Kidney epithelial cell (primary cell): ENCODE measurements around the gene ZNF407. TPM values are rescaled to one million over a fixed set of nuclear protein-coding genes. Genes with fewer than 3 reads are reported as not detected.

Experiments used
- DNase-seq: peaks from one replicate; pipeline ENCODE4 v3.0.0-alpha.2; 2010; ENCODE audit warnings: low read depth
- H3K27me3 ChIP-seq: 2 replicates; pipeline ENCODE4 v1.6.0; 2011; ENCODE audit warnings: low read length; ENCODE audit not compliant: control insufficient read depth, insufficient read depth
- H3K36me3 ChIP-seq: 2 replicates; pipeline ENCODE4 v1.5.1; 2011; ENCODE audit warnings: low read length; ENCODE audit not compliant: control insufficient read depth, insufficient read depth
- H3K4me3 ChIP-seq: 2 replicates; pipeline ENCODE4 v1.5.1; 2011; ENCODE audit warnings: low read depth, mild to moderate bottlenecking, control low read depth, low read length
- CTCF ChIP-seq: IDR thresholded peaks from 2 replicates; pipeline ENCODE4 v1.5.1; 2011; ENCODE audit warnings: mild to moderate bottlenecking, moderate library complexity, low read length, control low read depth, inconsistent platforms; ENCODE audit not compliant: insufficient read depth, poor library complexity, severe bottlenecking
- total RNA-seq: library from RNA; depleted of rRNA; stranded (reverse); fragments of >200 nt; gene quantifications from 2 replicates; pipeline ENCODE4 v1.2.3, GENCODE V29; 2015

Gene ZNF407
- total RNA-seq, 1 donor from 2014 or later = 8.2 TPM

GRCh38 chr18:74625157-74625556 is 27.5 kb downstream of the ZNF407 start:
- no peak for TF ChIP-seq CTCF
- H3K4me3 ChIP-seq = no peak overlapping the region
- H3K27me3 ChIP-seq = no peaks in the 10 kb centered on the region
- H3K36me3 ChIP-seq = no peaks in the 10 kb centered on the region
- no peak for DNase-seq

DNA sequence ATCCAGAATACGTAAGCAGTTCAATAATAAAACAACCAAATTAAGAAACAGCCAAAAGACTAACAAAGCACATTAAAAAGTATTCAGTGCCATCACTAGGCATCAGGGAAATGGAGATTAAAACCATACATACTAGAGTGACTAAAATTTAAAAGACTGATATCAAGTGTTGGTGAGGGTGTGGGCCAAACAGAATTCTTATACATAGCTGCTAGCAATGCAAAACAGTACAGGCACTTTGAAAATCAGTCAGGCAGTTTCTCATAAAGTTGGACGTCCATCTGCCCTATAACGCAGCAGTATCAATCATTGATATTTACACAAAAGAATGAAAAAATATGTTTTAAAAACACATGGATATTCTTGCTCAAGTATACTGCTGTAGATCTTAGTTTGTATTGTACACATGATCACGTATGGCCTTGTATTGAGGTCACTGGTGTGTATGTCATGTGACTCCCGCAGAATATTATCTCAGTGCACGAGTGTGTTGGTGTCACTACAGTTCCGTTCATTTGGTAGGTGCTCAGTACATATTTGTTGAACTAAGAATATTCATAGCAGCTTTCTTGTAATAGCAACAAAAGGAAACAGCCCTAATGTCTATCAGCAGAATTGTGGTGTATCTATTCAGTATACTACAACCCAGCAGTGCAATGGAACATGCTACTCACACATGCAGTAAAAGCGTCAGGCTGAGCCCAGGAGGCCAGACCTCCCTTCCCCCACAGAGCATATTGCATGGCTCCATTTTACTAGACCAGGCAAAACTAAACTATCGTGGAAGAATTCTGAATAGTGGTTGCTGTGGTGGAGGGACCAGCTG is 28.6 kb downstream of the ZNF407 start:
- Histone ChIP-seq H3K36me3 (no peaks in the 10 kb centered on the region), H3K4me3 (no peak overlapping the region), H3K27me3 (no peaks in the 10 kb centered on the region)
- DNase-seq = no peak
- TF ChIP-seq CTCF = no peak

DNA sequence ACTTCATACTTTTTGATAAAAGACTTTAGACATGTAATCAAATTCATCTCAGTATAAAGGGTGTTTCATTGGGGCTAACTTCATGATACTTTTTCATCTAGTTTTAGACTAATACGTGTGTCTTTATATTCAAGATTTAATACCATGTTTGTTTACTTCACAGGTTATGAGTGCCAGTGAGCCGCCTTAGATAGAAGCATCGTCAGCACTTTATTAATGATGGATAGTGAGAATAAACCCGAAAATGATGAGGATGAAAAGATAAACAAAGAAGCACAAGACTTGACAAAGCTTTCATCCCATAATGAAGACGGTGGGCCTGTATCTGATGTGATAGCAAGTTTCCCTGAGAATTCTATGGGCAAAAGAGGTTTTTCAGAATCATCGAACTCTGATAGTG is 33.1 kb downstream of the ZNF407 start:
- TF ChIP-seq CTCF = no peak
- no peak for DNase-seq
- Histone ChIP-seq H3K36me3 (peaks cover 1% of the 10 kb centered on the region), H3K27me3 (no peaks in the 10 kb centered on the region), H3K4me3 (no peak overlapping the region)

DNA sequence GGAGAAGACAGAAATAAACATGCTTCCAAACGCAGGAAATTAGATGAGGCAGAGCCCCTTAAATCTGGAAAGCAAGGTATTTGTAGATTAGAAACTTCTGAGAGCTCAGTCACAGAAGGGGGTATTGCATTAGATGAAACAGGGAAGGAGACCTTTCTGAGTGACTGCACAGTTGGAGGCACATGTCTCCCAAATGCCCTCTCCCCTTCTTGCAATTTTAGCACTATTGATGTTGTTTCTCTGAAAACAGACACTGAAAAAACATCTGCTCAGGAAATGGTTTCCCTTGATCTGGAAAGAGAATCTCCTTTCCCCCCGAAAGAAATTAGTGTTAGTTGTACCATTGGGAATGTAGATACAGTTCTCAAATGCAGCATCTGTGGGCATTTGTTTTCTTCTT is 33.5 kb downstream of the ZNF407 start:
- DNase-seq = no peak
- Histone ChIP-seq H3K36me3 (peaks cover 1% of the 10 kb centered on the region), H3K27me3 (no peaks in the 10 kb centered on the region), H3K4me3 (no peak overlapping the region)
- TF ChIP-seq CTCF = no peak

DNA sequence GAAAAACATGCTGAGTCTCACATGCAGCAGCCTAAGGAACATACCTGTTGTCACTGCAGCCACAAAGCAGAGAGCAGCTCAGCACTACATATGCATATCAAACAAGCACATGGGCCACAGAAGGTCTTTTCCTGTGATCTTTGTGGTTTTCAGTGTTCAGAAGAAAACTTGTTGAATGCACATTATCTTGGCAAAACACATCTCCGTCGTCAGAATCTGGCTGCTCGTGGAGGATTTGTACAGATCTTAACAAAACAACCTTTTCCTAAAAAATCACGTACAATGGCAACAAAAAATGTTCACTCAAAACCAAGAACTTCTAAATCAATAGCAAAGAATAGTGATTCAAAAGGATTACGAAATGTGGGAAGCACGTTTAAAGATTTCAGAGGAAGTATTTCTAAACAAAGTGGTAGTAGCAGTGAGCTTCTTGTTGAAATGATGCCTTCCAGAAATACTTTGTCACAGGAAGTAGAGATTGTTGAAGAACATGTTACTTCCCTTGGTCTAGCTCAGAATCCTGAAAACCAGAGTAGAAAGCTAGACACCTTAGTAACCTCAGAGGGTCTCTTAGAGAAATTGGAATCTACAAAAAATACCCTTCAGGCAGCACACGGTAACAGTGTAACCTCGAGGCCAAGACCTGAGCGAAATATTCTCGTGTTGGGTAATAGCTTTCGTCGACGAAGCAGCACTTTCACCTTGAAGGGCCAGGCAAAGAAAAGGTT is 34.1 kb downstream of the ZNF407 start:
- TF ChIP-seq CTCF = no peak
- no peak for DNase-seq
- no peak overlapping the region for H3K4me3 ChIP-seq
- no peaks in the 10 kb centered on the region for H3K27me3 ChIP-seq
- H3K36me3 ChIP-seq = peaks cover 1% of the 10 kb centered on the region
